Stimulated activated naive CD8-positive, alpha-beta T cell treated with anti-CD3 and anti-CD28 coated beads, Interleukin-15, amount 100 ng/mL, for 72 hours (primary cell): ENCODE data around the gene C1R.
A peak's percentile ranks its signal among the peaks of the same experiment; 100 is the strongest.

Experiments
- ATAC-seq: fragments of 150-1000 bp; cut with Tn5 transposase; 2 replicates; pipeline ENCODE4 v1.10.0; 2021; ENCODE audit warnings: mild to moderate bottlenecking, moderate library complexity
- DNase-seq, 2 donors: peaks; one replicate each; pipeline ENCODE4 v3.0.0; 2021 to 2022
- H3K27ac Mint-ChIP-seq, 2 donors: one replicate each; pipeline ENCODE4 v1.8.0; 2022; ENCODE audit warnings: mild to moderate bottlenecking in 2 of 2, mixed read lengths in 2 of 2, moderate library complexity in 2 of 2
- H3K27me3 Mint-ChIP-seq: one replicate; pipeline ENCODE4 v1.8.0; 2022; ENCODE audit warnings: mixed read lengths
- H3K4me1 Mint-ChIP-seq: one replicate; pipeline ENCODE4 v1.8.0; 2022; ENCODE audit warnings: mild to moderate bottlenecking, mixed read lengths
- H3K4me3 Mint-ChIP-seq, 2 donors: one replicate each; pipeline ENCODE4 v1.8.0; 2022; ENCODE audit warnings: mild to moderate bottlenecking in 2 of 2, mixed read lengths in 2 of 2, moderate library complexity in 1 of 2
- H3K9me3 Mint-ChIP-seq, 2 donors: one replicate each; pipeline ENCODE4 v1.8.0; 2022; ENCODE audit warnings: mixed read lengths in 2 of 2

C1R gene

DNA sequence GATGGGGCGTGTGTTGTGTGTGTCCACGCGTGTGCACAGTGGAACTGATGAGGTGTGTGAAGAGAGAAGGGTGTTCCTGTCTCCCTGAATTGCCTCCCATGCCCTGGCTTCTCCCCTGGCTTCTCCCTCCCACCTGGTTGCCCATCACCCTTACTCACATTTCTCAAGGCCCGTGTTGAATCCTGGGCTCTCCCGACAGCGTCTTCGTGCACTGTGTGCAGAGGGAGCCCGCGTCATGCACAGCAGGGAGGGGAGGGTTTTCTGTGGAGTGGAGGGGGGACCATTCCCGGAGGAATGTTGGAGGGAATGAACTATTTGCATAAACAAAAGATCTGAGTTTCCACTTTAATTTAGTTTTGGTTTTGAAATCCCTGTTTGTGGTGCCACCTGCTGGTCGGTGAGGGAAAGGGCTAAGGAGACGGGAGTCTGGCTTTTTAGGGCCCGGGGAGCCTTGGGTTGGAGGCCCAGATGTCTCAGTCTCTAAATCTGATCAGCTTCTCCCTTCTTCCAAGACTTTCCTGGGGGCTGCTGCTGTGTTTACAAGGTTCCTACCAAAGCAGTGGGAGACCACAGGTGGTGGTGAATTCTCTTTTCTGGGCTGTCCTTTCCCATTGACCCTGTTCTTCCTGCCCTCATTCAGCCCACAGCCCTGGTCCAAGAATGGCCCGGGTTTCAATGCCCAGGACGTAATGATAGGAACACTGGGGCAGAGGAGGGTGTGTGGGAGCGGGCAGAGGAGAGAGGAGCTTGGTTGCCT lies at the start of gene C1R:
Gene C1R (minus strand): TSS at position 217 of the 757 bp plus-strand sequence. CDS start 57 bp downstream, at position 160.
- Mint-ChIP-seq H3K9me3 (no peaks in the 10 kb centered on the region), H3K27ac (peak within 1 kb of the TSS; percentile 90 to 91), H3K4me1 (peaks cover 23% of the 10 kb centered on the region), H3K27me3 (no peaks in the 10 kb centered on the region), H3K4me3 (peak within 1 kb of the TSS; percentile 87 to 88)
- DNase-seq (peak; percentile 57 to 65), ATAC-seq (peak; percentile 77)

DNA sequence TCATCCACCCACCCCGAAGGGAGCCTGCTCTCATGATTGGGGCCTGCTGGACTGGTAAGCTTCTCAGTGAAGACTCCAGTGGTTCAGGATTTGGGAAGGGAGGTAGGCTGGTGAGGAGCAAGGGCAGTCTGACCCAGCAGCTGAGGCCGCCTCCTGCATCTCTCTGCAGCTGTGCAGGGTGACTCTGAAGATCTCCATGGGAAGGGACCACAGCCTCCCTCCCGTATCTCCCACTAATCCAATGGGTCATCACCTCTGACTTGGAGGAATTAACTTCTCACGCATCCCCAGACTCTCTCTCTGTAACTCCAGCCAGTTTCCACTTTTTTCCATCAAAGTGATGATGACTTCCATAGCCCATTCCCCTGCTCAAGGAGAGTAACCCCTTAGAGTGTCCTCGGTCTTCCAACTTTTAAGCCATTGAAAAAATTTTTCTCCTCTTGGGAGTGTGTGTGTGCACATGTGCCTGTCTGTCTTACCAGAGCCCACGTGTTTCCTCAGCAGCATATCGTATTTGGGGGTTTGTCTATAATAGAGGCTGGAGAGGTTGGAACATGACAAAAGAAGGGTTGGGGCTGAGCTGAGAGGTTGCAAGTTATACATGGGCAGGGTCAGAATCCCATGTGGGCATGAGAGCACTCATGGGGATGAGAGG lies 49.2 kb upstream of the C1R start:
- H3K4me1 Mint-ChIP-seq = no peaks in the 10 kb centered on the region
- DNase-seq (no peak), ATAC-seq (no peak)
- H3K27ac Mint-ChIP-seq = no peak overlapping the region
- no peaks in the 10 kb centered on the region for H3K9me3 Mint-ChIP-seq
- no peaks in the 10 kb centered on the region for H3K27me3 Mint-ChIP-seq
- H3K4me3 Mint-ChIP-seq = no peak overlapping the region

- Mint-ChIP-seq H3K9me3 (no peaks in the 10 kb centered on the region), H3K27me3 (no peaks in the 10 kb centered on the region), H3K4me1 (no peaks in the 10 kb centered on the region), H3K4me3 (no peak overlapping the region), H3K27ac (no peak overlapping the region)
- ATAC-seq = no peak
- no peak for DNase-seq
These were observed 47.0 kb upstream of the C1R start for GRCh38 chr12:7139200-7139599.

DNA sequence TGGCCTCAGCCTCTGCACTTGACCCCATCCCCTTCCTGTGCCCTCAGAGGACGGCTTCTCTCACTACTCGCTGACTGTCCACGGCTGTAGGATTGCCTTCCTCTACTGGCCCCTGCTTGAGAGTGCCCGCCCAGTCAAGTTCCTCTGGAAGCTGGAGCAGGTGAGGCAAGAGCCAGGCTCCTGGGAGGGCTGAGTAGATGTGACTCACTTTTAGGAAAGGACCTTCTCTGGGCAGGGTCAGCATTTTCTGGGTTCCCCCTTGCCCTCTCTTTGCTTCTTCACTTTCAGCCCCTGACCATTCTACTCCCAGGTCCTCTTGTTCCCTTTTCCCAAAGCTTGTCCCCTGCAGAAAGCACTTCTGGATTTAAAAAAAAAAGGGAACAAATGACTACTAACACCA lies 45.7 kb upstream of the C1R start:
- Mint-ChIP-seq H3K27ac (no peak overlapping the region), H3K4me3 (no peak overlapping the region)

DNA sequence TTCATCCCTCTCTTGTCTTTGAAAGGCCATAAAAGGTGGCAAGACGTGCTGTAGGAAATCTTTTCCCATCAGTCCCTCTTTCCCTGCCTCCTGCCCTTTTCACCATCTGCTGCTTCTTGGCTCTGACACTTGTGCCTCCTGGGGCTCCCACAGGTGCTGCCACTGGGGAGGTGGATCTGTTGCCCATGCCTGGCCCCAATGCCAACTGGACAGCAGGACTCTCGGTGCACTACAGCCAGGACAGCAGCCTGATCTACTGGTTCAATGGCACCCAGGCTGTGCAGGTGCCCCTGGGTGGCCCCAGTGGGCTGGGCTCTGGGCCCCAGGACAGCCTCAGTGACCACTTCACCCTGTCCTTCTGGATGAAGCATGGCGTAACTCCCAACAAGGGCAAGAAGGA lies 44.4 kb upstream of the C1R start:
- Mint-ChIP-seq H3K27me3 (no peaks in the 10 kb centered on the region), H3K4me1 (peaks cover 11% of the 10 kb centered on the region), H3K4me3 (no peak overlapping the region), H3K27ac (no peak overlapping the region), H3K9me3 (no peaks in the 10 kb centered on the region)
- DNase-seq (no peak), ATAC-seq (no peak)

More for the DNA sequence above, 45.7 kb upstream of the C1R start:
- H3K9me3 Mint-ChIP-seq = no peaks in the 10 kb centered on the region
- DNase-seq (no peak), ATAC-seq (no peak)
- no peaks in the 10 kb centered on the region for H3K27me3 Mint-ChIP-seq
- H3K4me1 Mint-ChIP-seq = no peaks in the 10 kb centered on the region

DNA sequence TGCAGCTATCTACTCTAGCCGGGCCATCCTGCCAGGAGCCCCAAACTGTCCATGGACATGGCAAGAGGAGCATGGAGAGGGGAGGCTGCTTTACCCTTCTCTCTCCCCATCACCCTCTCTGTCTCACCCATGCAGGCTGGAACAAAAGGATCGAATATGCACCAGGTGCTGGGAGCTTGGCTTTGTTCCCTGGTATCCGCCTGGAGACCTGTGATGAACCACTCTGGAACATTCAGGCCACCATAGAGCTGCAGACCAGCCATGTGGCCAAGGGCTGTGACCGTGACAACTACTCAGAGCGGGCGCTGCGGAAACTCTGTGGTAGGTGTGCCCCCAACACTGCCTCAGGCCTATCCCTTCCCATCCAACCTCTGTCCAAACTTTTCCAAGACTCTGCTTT lies 43.8 kb upstream of the C1R start:
- Mint-ChIP-seq H3K4me1 (peaks cover 18% of the 10 kb centered on the region), H3K27me3 (no peaks in the 10 kb centered on the region), H3K27ac (no peak overlapping the region), H3K4me3 (no peak overlapping the region), H3K9me3 (no peaks in the 10 kb centered on the region)
- DNase-seq = no peak
- no peak for ATAC-seq

- Mint-ChIP-seq H3K27ac (no peak overlapping the region), H3K9me3 (no peaks in the 10 kb centered on the region), H3K4me3 (no peak overlapping the region), H3K27me3 (no peaks in the 10 kb centered on the region), H3K4me1 (peaks cover 32% of the 10 kb centered on the region)
- DNase-seq (no peak), ATAC-seq (no peak)
These were observed 42.3 kb upstream of the C1R start for GRCh38 chr12:7134396-7135166.

GRCh38 chr12:7131502-7131866 lies 39.2 kb upstream of the C1R start:
- H3K27me3 Mint-ChIP-seq = no peaks in the 10 kb centered on the region
- peaks cover 45% of the 10 kb centered on the region for H3K4me1 Mint-ChIP-seq
- ATAC-seq (peak; percentile 66), DNase-seq (peak in 1 of 2 donors; percentile 30)
- H3K27ac Mint-ChIP-seq = no peak overlapping the region
- H3K4me3 Mint-ChIP-seq = peak overlapping the region; percentile 91 to 93
- no peaks in the 10 kb centered on the region for H3K9me3 Mint-ChIP-seq

DNA sequence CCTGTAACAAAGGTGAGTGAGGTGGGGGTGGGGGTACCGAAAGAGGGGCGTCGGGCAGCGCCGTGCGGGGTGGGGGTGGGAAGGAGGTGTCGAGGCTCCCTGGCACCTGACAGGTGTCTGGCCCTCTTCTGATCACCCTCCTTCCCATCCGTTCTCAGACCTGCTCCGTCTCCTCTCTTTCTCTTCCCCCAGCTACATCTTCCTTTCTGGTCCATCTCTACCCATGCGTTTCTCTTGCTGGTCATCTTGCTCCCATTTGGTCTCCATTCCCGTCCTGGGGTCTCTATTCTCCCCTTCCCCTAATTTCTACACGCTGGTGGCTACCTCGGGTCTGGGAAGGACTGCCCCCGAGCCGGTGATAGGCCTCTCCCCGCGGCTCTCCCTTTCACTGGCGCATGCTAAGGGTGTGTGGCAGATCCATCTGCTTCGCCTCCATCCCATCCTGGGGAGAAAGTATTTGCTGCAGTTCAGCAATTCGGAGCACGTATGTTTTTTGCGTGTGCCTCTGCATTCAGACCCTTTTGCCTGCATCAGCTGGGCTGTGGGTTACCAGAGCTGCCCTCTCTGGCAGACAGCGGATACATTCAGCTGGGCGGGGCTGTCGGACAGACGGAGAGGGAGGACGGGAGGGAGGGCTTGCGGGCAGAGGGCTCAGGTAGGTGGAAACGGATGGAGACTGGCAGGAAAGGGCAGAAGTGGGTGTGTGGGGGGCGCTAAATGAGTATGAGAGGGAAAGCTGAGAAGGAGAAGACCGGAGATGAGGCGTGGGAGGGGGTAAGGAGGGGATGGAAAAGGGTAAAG lies 38.7 kb upstream of the C1R start:
- ATAC-seq = peak; percentile 68
- DNase-seq = peak; percentile 41 to 52
- Mint-ChIP-seq H3K4me3 (peak overlapping the region; percentile 91 to 93), H3K27ac (peak overlapping the region; percentile 65 to 83), H3K9me3 (no peaks in the 10 kb centered on the region), H3K4me1 (peaks cover 45% of the 10 kb centered on the region), H3K27me3 (no peaks in the 10 kb centered on the region)

DNA sequence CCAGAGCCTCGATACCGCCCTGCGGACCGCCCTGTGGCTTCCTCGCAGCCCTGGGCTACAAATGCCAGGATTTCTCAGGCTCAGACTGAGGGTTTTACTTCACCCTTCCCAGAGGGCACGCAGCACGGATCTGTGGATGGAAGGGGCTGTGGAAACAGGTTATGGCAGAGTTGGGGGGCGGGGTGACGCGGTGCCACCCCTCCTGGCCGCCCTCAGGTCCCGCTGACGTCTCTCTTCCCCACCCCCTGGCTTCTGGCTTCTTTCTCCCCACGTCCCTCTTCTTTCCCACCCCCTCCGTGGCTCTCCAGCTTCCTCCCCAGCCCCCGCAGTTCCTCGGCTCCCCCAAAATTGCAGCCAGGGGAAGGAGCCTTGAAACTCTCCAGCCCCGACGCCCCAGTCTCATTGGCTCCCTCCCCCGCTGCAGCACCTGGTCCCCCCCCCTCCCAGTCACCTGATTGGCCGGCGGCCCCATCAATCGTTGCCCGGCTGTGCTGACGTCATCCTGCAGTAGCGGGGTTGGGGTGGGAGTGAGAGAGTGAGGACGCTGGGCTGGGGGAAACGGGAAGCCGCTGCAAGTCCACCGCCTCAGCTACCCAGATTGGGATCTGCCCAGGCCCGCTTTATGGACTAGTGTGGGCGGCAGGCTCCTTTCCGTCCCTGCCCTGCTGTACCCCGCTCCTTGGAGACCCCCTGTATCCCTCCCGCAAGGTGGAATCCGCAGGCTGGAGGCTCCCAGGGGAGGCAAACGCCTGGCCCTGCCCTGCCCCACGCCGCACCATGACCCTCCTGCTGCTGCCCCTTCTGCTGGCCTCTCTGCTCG lies 37.8 kb upstream of the C1R start, which contains the start of gene CLSTN3:
Gene CLSTN3 (plus strand): TSS at position 500 of the 820 bp plus-strand sequence. CDS start 278 bp downstream, at position 778.
- Mint-ChIP-seq H3K4me3 (peak within 1 kb of the TSS; percentile 91 to 93), H3K27ac (peak within 1 kb of the TSS; percentile 65 to 83), H3K9me3 (no peaks in the 10 kb centered on the region), H3K27me3 (no peaks in the 10 kb centered on the region), H3K4me1 (peaks cover 45% of the 10 kb centered on the region)
- DNase-seq = peak; percentile 77 to 85
- ATAC-seq = peak; percentile 81

- Mint-ChIP-seq H3K27ac (peak overlapping the region in 1 of 2 donors; percentile 82), H3K27me3 (no peaks in the 10 kb centered on the region), H3K9me3 (no peaks in the 10 kb centered on the region), H3K4me1 (peaks cover 45% of the 10 kb centered on the region), H3K4me3 (peak overlapping the region; percentile 91 to 93)
- DNase-seq = no peak
- ATAC-seq = no peak
These were observed 37.1 kb upstream of the C1R start for GRCh38 chr12:7129287-7129871.

GRCh38 chr12:7128681-7129286 lies 36.5 kb upstream of the C1R start, which contains the start of gene RBP5:
RBP5 (minus strand) TSS chr12:7128889; CDS start chr12:7128775, 114 bp downstream.
- peak within 1 kb of the TSS in 1 of 2 donors; percentile 82 for H3K27ac Mint-ChIP-seq
- H3K9me3 Mint-ChIP-seq = no peaks in the 10 kb centered on the region
- H3K27me3 Mint-ChIP-seq = no peaks in the 10 kb centered on the region
- no peak for DNase-seq
- H3K4me1 Mint-ChIP-seq = peaks cover 45% of the 10 kb centered on the region
- no peak for ATAC-seq
- H3K4me3 Mint-ChIP-seq = peak within 1 kb of the TSS; percentile 91 to 93

- DNase-seq = no peak
- Mint-ChIP-seq H3K27ac (peak overlapping the region in 1 of 2 donors; percentile 82), H3K9me3 (no peaks in the 10 kb centered on the region), H3K4me3 (peak overlapping the region; percentile 6 to 39), H3K4me1 (peaks cover 45% of the 10 kb centered on the region), H3K27me3 (no peaks in the 10 kb centered on the region)
- no peak for ATAC-seq
These were observed 35.8 kb upstream of the C1R start for GRCh38 chr12:7127916-7128626.
